ENCODE results near the gene HSD3B7.

HSD3B7 gene

DNA sequence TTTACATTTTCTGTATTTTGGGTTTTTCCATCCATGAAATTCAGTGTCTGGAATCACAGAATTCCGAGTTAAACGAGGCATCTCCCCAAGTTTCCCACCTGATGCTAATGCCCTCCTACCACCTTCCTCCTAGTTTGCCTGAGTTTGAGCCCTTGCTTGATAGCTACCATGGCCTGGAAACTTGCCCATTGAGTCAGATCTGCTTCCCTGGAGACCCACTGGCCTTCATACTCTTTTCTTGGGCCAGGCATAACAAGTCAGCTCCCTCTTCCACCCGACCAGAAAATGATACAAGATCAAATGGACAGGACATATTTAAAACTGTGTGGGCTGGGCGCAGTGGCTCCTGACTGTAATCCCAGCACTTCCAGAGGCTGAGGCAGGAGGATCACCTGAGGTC, 17.2 kb upstream of the HSD3B7 start (continued):
- no peak for TF ChIP-seq ZNF48 (tag by site-specific recombination; IDR thresholded peaks at IDR 0.05)
- TF ChIP-seq, protein P1, sequence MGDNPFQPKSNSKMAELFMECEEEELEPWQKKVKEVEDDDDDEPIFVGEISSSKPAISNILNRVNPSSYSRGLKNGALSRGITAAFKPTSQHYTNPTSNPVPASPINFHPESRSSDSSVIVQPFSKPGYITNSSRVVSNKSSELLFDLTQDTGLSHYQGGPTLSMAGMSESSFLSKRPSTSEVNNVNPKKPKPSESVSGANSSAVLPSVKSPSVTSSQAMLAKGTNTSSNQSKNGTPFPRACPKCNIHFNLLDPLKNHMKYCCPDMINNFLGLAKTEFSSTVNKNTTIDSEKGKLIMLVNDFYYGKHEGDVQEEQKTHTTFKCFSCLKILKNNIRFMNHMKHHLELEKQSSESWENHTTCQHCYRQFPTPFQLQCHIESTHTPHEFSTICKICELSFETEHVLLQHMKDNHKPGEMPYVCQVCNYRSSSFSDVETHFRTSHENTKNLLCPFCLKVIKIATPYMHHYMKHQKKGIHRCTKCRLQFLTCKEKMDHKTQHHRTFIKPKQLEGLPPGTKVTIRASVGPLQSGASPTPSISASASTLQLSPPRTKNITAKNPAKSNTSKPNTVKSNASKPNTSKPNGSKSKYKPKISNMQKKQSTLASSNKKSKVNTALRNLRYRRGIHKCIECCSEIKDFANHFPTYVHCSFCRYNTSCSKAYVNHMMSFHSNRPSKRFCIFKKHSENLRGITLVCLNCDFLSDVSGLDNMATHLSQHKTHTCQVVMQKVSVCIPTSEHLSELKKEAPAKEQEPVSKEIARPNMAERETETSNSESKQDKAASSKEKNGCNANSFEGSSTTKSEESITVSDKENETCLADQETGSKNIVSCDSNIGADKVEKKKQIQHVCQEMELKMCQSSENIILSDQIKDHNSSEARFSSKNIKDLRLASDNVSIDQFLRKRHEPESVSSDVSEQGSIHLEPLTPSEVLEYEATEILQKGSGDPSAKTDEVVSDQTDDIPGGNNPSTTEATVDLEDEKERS (tag by site-specific recombination; IDR thresholded peaks at IDR 0.05) = no peak
- no peak for TF ChIP-seq ZSCAN16 (tag by site-specific recombination; IDR thresholded peaks at IDR 0.05)
- no peak for TF ChIP-seq ZBTB48 (tag by site-specific recombination; IDR thresholded peaks at IDR 0.05)
- TF ChIP-seq ZNF560 (tag by site-specific recombination; IDR thresholded peaks at IDR 0.05; ENCODE audit: borderline replicate concordance) = no peak
- no peak for TF ChIP-seq OSR2 (tag by site-specific recombination; IDR thresholded peaks at IDR 0.05)
- TF ChIP-seq ZBTB10 (tag by site-specific recombination; IDR thresholded peaks at IDR 0.05) = no peak
- TF ChIP-seq ZNF223 (tag by site-specific recombination; IDR thresholded peaks at IDR 0.05) = no peak

DNA sequence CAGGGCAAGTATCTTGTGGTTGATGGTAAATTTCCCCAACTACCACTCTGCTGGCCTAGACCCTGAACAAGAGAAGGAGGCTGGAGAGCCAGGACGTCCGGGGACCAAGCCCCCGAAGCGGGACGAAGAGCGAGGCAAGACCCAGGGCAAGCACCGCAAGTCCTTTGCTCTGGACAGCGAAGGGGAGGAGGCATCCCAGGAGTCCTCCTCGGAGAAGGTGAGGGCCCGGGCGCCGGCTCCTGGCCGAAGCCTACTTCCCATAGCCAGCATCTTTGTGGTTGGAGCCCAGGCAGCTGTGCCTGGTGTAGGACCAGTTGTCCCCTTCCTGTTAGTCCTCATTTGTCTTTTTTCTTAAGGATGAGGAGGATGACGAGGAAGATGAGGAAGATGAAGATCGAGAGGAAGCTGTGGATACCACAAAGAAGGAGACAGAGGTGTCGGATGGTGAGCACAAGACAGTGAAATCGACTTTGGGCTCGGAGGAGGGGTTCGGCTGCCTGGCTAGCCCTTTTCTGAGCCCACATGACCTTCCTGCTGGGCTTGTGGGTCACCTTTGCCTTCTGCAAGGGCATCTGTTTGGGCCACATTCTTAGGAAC, 15.7 kb upstream of the HSD3B7 start:
- no peaks in the 10 kb centered on the region for H3K4me1 ChIP-seq (ENCODE audit: control insufficient read depth, insufficient read depth, low read length)
- H3K36me3 ChIP-seq (ENCODE audit: control insufficient read depth in 2 of 2, insufficient read depth in 1 of 2, low read length in 2 of 2) = peaks cover 69 to 92% of the 10 kb centered on the region in 2 experiments
- ChIA-PET POLR2A (interaction anchor here (0.6 to 2.6 kb wide), 3 partner anchors 10 to 293 kb away, joined by 3 to 11 read pairs (median 9); no protein-coding TSS in a partner anchor), CTCF (interaction anchor here (0.8 to 1.1 kb wide), 3 partner anchors 16 to 27 kb away, joined by 3 read pairs; no protein-coding TSS in a partner anchor)
- no peaks in the 10 kb centered on the region for H3K9me3 ChIP-seq (ENCODE audit: control insufficient read depth, insufficient read depth, low read depth, low read length)
- no peak overlapping the region for H3K27ac ChIP-seq (ENCODE audit: extremely low read depth, low read depth, low read length)
- TF ChIP-seq ZFP3 (tag by site-specific recombination; IDR thresholded peaks at IDR 0.05; ENCODE audit: low read depth) (no peak), ZNF473 (tag by site-specific recombination; IDR thresholded peaks at IDR 0.05) (no peak), ZNF513 (tag by site-specific recombination; IDR thresholded peaks at IDR 0.05) (peak; percentile 96), ZNF843 (tag by site-specific recombination; IDR thresholded peaks at IDR 0.05) (no peak)
- TF ChIP-seq, protein P1 (tag by site-specific recombination; IDR thresholded peaks at IDR 0.05) = no peak
- no peak overlapping the region for H3K4me3 ChIP-seq (ENCODE audit: low read depth, low read length)
